ENCODE data around the gene NHEJ1.

Gene NHEJ1

GRCh38 chr2:219155054-219155644 is 5.5 kb downstream of the NHEJ1 start:
- no peak for TF ChIP-seq TAF1 (IDR thresholded peaks at IDR 0.05; ENCODE audit: borderline replicate concordance, insufficient read depth, low read length)
- no peak for TF ChIP-seq SIN3A (IDR thresholded peaks at IDR 0.05; ENCODE audit: borderline replicate concordance, insufficient read depth, low read length)
- no peak for TF ChIP-seq FOXP2 (optimal IDR thresholded peaks at IDR 0.05; ENCODE audit: borderline replicate concordance, extremely low read depth, extremely low read length, insufficient read depth)
- no peak for TF ChIP-seq POLR2AphosphoS5 (IDR thresholded peaks at IDR 0.05; ENCODE audit: low read depth, low read length)
- TF ChIP-seq REST (IDR thresholded peaks at IDR 0.05; ENCODE audit: insufficient read depth in 1 of 2, low read depth in 2 of 2, low read length in 2 of 2) = no peak

GRCh38 chr2:219149667-219150066 is 10.9 kb downstream of the NHEJ1 start:
- TF ChIP-seq POLR2AphosphoS5 (IDR thresholded peaks at IDR 0.05; ENCODE audit: low read depth, low read length) (no peak), FOXP2 (optimal IDR thresholded peaks at IDR 0.05; ENCODE audit: borderline replicate concordance, extremely low read depth, extremely low read length, insufficient read depth) (no peak), SIN3A (IDR thresholded peaks at IDR 0.05; ENCODE audit: borderline replicate concordance, insufficient read depth, low read length) (no peak), REST (IDR thresholded peaks at IDR 0.05; ENCODE audit: insufficient read depth in 1 of 2, low read depth in 2 of 2, low read length in 2 of 2) (no peak), TAF1 (IDR thresholded peaks at IDR 0.05; ENCODE audit: borderline replicate concordance, insufficient read depth, low read length) (no peak)

- TF ChIP-seq FOXP2 (optimal IDR thresholded peaks at IDR 0.05; ENCODE audit: borderline replicate concordance, extremely low read depth, extremely low read length, insufficient read depth) (no peak), REST (IDR thresholded peaks at IDR 0.05; ENCODE audit: insufficient read depth in 1 of 2, low read depth in 2 of 2, low read length in 2 of 2) (no peak), TAF1 (IDR thresholded peaks at IDR 0.05; ENCODE audit: borderline replicate concordance, insufficient read depth, low read length) (no peak), POLR2AphosphoS5 (IDR thresholded peaks at IDR 0.05; ENCODE audit: low read depth, low read length) (no peak), SIN3A (IDR thresholded peaks at IDR 0.05; ENCODE audit: borderline replicate concordance, insufficient read depth, low read length) (no peak)
Measured at GRCh38 chr2:219142329-219142728, 18.3 kb downstream of the NHEJ1 start.

GRCh38 chr2:219140722-219141121 is 19.9 kb downstream of the NHEJ1 start:
- TF ChIP-seq SIN3A (IDR thresholded peaks at IDR 0.05; ENCODE audit: borderline replicate concordance, insufficient read depth, low read length) (no peak), FOXP2 (optimal IDR thresholded peaks at IDR 0.05; ENCODE audit: borderline replicate concordance, extremely low read depth, extremely low read length, insufficient read depth) (no peak)

GRCh38 chr2:219133976-219134375 is 26.6 kb downstream of the NHEJ1 start:
- TF ChIP-seq FOXP2 (optimal IDR thresholded peaks at IDR 0.05; ENCODE audit: borderline replicate concordance, extremely low read depth, extremely low read length, insufficient read depth) (no peak), TAF1 (IDR thresholded peaks at IDR 0.05; ENCODE audit: borderline replicate concordance, insufficient read depth, low read length) (no peak), SIN3A (IDR thresholded peaks at IDR 0.05; ENCODE audit: borderline replicate concordance, insufficient read depth, low read length) (no peak), POLR2AphosphoS5 (IDR thresholded peaks at IDR 0.05; ENCODE audit: low read depth, low read length) (no peak), REST (IDR thresholded peaks at IDR 0.05; ENCODE audit: insufficient read depth in 1 of 2, low read depth in 2 of 2, low read length in 2 of 2) (no peak)
